Lower leg skin (tissue), 3 donors: ENCODE measurements around the gene EMILIN3.

Source experiments
- POLR2A ChIP-seq, 2 donors: fragments of 450-650 bp; IDR thresholded peaks; one replicate each; pipeline ENCODE4 v1.6.1; 2016 to 2017; ENCODE audit warnings: antibody characterized with exemption in 2 of 2, mild to moderate bottlenecking in 1 of 2, moderate library complexity in 1 of 2
- TF ChIP-seq, protein P1 (sequence below), 3 donors: fragments of 450-650 bp; IDR thresholded peaks; one replicate each; pipeline ENCODE4 v1.5.1; 2016; ENCODE audit warnings: antibody characterized with exemption in 3 of 3, mild to moderate bottlenecking in 3 of 3, moderate library complexity in 2 of 3

DNA sequence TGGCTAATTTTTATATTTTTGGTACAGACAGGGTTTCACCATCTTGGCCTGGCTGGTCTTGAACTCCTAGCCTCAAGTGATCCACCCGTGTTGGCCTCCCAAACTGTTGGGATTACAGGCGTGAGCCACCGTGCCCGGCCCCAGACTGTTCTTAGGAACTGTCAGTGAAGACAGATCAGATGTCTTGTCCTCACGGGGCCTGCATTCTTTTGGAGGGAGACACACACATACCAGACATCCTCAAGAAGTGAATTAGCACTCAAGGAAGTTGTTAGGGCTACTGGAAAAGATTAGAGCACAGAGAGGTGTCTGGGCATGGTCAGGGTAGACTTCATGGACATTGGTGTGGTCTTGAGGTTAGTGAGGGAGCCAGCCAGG is 36.3 kb downstream of the EMILIN3 start:
- TF ChIP-seq, protein P1, sequence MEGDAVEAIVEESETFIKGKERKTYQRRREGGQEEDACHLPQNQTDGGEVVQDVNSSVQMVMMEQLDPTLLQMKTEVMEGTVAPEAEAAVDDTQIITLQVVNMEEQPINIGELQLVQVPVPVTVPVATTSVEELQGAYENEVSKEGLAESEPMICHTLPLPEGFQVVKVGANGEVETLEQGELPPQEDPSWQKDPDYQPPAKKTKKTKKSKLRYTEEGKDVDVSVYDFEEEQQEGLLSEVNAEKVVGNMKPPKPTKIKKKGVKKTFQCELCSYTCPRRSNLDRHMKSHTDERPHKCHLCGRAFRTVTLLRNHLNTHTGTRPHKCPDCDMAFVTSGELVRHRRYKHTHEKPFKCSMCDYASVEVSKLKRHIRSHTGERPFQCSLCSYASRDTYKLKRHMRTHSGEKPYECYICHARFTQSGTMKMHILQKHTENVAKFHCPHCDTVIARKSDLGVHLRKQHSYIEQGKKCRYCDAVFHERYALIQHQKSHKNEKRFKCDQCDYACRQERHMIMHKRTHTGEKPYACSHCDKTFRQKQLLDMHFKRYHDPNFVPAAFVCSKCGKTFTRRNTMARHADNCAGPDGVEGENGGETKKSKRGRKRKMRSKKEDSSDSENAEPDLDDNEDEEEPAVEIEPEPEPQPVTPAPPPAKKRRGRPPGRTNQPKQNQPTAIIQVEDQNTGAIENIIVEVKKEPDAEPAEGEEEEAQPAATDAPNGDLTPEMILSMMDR (IDR thresholded peaks at IDR 0.05): no peak
- no peak for TF ChIP-seq POLR2A (IDR thresholded peaks at IDR 0.05)
